Measurements from ENCODE around the gene SHISA9. TPM values are rescaled to one million over a fixed set of nuclear protein-coding genes. Genes with fewer than 3 reads are reported as not detected.
A peak's percentile ranks its signal among the peaks of the same experiment; 100 is the strongest.

The SHISA9 gene
- total and polyA plus RNA-seq, 8 donors, result 0.12 to 1.3 (median 0.37) TPM; not detected in 1

- Histone ChIP-seq H3K36me3 (no peaks in the 10 kb centered on the region), H3K4me1 (no peaks in the 10 kb centered on the region), H3K27me3 (no peaks in the 10 kb centered on the region), H3K4me3 (no peak overlapping the region), H3K9me3 (no peaks in the 10 kb centered on the region), H3K27ac (no peak overlapping the region)
- TF ChIP-seq, protein P1, sequence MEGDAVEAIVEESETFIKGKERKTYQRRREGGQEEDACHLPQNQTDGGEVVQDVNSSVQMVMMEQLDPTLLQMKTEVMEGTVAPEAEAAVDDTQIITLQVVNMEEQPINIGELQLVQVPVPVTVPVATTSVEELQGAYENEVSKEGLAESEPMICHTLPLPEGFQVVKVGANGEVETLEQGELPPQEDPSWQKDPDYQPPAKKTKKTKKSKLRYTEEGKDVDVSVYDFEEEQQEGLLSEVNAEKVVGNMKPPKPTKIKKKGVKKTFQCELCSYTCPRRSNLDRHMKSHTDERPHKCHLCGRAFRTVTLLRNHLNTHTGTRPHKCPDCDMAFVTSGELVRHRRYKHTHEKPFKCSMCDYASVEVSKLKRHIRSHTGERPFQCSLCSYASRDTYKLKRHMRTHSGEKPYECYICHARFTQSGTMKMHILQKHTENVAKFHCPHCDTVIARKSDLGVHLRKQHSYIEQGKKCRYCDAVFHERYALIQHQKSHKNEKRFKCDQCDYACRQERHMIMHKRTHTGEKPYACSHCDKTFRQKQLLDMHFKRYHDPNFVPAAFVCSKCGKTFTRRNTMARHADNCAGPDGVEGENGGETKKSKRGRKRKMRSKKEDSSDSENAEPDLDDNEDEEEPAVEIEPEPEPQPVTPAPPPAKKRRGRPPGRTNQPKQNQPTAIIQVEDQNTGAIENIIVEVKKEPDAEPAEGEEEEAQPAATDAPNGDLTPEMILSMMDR (IDR thresholded peaks at IDR 0.05), result no peak
- FAIRE-seq (no peak), ATAC-seq (peak in 1 of 4 donors; percentile 44), DNase-seq (peak in 1 of 6 donors; percentile 8)
- intact Hi-C loops (cut with DNase I), result no loop called here
- 12 to 18% methylated on average over 5 of the region's 5 CpGs for whole genome bisulfite sequencing, 2 donors
Measured at GRCh38 chr16:13186813-13187212, 285.4 kb downstream of the SHISA9 start.

GRCh38 chr16:13189250-13189649, 287.9 kb downstream of the SHISA9 start:
- FAIRE-seq, result no peak
- TF ChIP-seq, protein P1 (IDR thresholded peaks at IDR 0.05), result no peak
- WGBS, 2 donors, result 54 to 65% methylated on average over 7 of the region's 7 CpGs
- H3K4me1 ChIP-seq, result no peaks in the 10 kb centered on the region
- no peaks in the 10 kb centered on the region for H3K36me3 ChIP-seq
- no peak for DNase-seq
- no peaks in the 10 kb centered on the region for H3K9me3 ChIP-seq
- H3K27ac ChIP-seq, result no peak overlapping the region
- H3K4me3 ChIP-seq, result no peak overlapping the region
- ATAC-seq, result no peak
- no peaks in the 10 kb centered on the region for H3K27me3 ChIP-seq
- intact Hi-C loops (cut with DNase I), result no loop called here

- WGBS, 2 donors, result 58 to 64% methylated on average over 1 of the region's 1 CpG
Measured at GRCh38 chr16:13193721-13194120, 292.3 kb downstream of the SHISA9 start.

GRCh38 chr16:13194766-13195165, 293.4 kb downstream of the SHISA9 start:
- no peak for DNase-seq
- intact Hi-C loops (cut with DNase I), result no loop called here
- WGBS, 2 donors, result 43 to 52% methylated on average over 2 of the region's 2 CpGs
- no peaks in the 10 kb centered on the region for H3K4me1 ChIP-seq
- FAIRE-seq, result no peak
- TF ChIP-seq, protein P1 (IDR thresholded peaks at IDR 0.05), result no peak
- H3K9me3 ChIP-seq, result peaks cover 0 to 3% (median 0%) of the 10 kb centered on the region in 4 donors
- H3K27ac ChIP-seq, result no peak overlapping the region
- ATAC-seq, result no peak
- H3K36me3 ChIP-seq, result no peaks in the 10 kb centered on the region
- no peak overlapping the region for H3K4me3 ChIP-seq
- no peaks in the 10 kb centered on the region for H3K27me3 ChIP-seq

More at GRCh38 chr16:13193721-13194120, 292.3 kb downstream of the SHISA9 start:
- FAIRE-seq, result no peak
- Histone ChIP-seq H3K9me3 (peaks cover 0 to 3% (median 0%) of the 10 kb centered on the region in 4 donors), H3K36me3 (no peaks in the 10 kb centered on the region), H3K27ac (no peak overlapping the region), H3K27me3 (no peaks in the 10 kb centered on the region), H3K4me1 (no peaks in the 10 kb centered on the region), H3K4me3 (no peak overlapping the region)
- TF ChIP-seq, protein P1 (IDR thresholded peaks at IDR 0.05), result no peak
- no peak for ATAC-seq
- DNase-seq, result no peak
- intact Hi-C loops (cut with DNase I), result no loop called here

DNA sequence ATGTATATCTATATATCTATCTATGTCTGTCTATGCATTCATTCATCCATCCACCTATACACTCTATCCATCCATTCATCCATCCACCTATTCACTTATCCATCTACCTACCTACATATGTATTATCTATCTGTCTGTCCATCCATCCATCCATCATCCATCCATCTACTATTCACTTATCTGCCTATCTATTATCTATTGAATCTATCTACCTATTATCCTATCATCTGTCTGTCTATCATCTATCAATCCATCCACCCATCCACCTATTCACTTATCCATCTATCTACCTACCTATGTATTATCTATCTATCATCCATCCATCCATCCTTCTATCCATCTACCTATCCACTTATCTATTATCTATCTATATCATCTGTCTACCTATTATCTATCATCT, 302.3 kb downstream of the SHISA9 start:
- Histone ChIP-seq H3K4me3 (no peak overlapping the region), H3K36me3 (no peaks in the 10 kb centered on the region), H3K27me3 (no peaks in the 10 kb centered on the region), H3K9me3 (no peaks in the 10 kb centered on the region), H3K4me1 (no peaks in the 10 kb centered on the region), H3K27ac (no peak overlapping the region)
- TF ChIP-seq, protein P1 (IDR thresholded peaks at IDR 0.05), result no peak
- no peak for FAIRE-seq
- ATAC-seq, result no peak
- no peak for DNase-seq
- intact Hi-C loops (cut with DNase I), result no loop called here
